NCI-H128 (cell line): Measurements from ENCODE around the gene HADHA.
"Not testable (repeated sequence)": the region's sequence is repeated elsewhere in the genome, so short reads cannot be mapped to it uniquely, and the experiment has no call there.

ENCODE experiments used
- DNase-seq: peaks from one replicate; lab custom pipeline; 2025; ENCODE audit not compliant: unreplicated experiment; lab: John Stamatoyannopoulos, UW

Gene HADHA

DNA sequence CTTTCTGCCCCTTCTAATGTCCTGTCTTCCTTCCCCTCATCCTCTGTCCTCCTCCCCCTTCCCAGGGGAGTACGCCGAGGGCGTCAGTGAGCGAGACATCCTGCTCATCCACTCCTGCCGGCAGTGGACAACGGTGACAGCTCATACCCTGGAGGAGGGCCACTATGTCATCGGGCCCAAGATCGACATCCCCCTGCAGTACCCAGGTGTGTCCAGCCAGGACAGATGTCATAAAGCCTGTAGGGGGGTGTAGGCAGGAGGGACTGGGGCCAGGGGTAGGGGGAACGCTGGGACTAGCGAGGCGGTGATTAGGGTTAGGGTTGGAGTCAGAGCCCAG is 68.2 kb downstream of the HADHA start:
- DNase-seq = no peak

DNA sequence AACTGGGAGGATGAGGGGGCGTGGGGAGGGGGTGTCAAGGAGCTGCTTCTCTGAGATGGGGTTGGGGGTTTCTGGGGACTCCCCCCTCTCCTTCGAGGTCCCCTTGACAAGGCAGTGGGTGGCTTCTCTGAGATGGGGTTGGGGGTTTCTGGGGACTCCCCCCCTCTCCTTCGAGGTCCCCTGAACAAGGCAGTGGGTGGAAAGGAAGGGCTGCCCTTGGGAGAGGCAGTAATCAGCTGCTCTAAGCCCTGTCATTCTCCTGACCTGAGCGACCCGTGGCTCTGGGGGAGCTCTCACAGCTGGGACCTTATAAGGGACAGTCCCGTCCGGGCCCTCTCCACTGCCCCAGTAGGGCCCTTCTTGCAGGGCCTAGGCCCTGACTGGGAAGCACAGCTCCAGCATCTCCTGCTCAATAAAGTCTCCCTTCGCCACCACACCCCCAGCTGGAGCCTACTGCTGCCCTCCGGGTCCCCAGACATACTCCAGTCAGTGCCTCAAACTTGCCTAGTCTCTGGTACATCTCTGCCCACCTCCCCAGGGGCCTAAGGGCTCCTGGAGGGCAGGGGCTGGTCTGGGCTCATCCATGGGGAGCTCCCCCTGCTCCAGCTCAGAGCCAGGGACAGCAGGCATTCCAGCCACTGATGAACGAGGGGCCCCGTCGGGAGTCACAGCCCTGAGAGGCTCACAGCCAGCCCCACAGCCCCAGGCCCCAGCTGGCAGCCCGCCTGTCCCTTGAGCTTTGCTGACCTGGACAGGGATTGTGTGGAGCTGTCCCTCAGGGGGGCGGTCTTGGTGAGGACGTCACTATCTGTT is 68.8 kb downstream of the HADHA start:
- DNase-seq = no peak

DNA sequence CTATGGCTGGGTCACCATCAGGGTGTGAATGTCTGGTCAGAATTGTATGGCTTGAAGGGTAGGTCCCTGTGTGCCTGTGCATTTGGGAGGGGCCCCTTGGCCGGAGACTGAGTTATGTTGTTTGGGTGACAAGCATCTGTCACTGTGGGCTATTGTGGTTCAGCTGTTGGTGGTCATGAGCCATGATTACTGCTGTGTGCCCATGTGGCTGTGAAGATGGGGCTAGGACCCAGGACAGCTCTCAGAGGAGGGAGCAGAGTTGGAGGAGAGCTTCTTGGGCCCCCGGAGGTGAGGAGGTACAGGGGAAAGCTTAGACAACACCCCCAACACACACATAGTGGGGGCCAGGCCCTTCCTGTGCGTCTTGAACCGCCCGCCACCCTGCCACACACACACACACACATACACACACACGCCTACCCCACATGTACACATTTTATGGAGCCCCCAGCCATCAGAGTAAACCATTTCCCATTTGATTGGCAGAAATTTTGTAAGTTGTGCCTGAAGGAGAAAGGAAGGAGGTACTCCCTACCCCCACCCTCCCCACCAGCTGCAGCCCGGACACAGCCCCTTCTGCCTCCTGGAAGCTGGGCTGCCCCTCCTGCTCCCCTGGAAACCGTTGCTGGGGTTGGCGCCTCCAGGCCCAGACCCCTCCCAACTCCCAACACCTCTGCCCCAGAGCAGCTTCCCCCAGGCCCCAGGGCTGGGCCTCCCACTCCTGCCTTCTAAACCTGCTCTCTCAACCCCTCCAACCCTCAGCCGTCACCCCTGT is 69.6 kb downstream of the HADHA start:
- no peak for DNase-seq

DNA sequence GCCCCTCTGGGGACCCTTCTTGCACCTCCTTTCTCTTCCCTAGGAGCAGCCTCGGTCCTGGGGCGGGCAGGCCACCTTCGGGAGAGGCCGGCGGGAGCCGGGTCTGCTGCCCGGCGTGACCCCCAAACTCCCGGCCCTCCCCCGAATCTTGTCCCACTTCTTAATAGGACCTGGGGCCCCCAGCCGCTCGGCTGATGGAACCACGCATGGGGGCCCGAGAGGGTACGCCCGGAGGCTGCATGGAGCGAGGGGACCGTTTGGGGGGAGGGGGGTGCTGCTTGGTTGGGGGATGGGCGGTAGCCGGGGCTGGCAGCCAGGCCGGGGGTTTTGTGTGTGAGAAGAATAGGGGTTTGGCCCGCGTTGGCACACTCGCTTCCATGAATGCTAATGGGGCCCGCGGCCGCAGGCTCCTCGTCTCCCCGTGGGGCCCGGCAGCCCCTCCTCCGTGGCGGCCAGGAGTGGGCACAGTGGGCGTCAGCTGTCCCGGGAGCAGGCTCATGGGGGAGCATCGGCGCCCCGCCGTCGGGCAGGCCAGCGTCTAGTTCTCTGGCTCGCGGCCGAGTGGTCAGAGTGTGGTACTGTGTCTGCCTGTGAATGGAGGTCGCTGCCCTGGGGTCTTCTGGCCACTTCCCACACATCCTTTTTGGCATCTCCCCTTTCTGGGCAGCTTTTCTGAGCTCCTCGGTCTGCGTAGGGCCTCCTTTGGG is 70.5 kb downstream of the HADHA start:
- DNase-seq = no peak

DNA sequence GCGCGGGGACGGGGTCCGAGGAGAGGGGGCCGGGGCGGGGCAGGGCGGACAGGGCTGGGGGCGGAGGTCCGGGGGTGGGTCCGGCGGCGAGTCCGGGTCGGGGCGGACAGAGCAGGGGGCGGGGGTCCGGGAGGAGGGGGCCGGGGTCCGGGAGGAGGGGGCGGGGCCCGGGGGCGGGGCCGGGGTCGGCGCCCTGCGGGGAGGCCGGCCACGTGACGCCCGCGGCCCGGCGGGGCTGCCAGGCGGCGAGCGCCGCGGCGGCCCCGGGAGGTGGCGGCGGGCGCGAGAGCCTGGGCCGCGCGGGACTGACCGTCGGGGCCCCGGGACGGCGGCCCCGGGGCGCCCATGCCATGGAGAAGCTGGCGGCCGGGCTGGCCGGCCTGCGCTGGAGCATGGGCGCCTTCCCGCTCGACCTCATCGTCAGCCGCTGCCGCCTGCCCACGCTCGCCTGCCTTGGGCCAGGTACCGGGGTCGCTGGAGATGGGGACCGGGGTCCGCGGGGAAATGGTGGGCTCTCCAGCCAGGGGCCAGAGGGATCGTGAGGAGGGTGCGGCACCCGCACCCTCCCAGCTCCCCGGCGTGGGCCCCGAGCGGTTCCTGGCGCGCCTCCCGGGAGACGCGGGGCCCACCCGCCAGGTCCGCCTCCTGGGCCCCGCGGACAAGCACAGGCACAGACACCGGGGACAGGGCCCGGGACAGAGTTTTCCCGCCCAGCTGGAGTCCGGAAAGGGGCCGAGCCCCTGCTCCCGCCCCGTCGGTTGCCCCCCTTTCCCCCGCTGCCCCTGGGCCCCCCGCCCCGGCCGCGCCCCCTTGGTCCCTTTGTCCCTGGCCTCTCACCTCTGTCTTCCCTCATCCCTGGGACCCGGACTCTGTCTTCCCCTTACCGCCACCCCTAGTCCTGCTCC is 71.3 kb downstream of the HADHA start, which contains the start of gene GAREM2:
GAREM2 (plus strand) TSS at position 218 of the 905 bp plus-strand sequence; CDS start at position 351, 133 bp downstream.
- no peak for DNase-seq

DNA sequence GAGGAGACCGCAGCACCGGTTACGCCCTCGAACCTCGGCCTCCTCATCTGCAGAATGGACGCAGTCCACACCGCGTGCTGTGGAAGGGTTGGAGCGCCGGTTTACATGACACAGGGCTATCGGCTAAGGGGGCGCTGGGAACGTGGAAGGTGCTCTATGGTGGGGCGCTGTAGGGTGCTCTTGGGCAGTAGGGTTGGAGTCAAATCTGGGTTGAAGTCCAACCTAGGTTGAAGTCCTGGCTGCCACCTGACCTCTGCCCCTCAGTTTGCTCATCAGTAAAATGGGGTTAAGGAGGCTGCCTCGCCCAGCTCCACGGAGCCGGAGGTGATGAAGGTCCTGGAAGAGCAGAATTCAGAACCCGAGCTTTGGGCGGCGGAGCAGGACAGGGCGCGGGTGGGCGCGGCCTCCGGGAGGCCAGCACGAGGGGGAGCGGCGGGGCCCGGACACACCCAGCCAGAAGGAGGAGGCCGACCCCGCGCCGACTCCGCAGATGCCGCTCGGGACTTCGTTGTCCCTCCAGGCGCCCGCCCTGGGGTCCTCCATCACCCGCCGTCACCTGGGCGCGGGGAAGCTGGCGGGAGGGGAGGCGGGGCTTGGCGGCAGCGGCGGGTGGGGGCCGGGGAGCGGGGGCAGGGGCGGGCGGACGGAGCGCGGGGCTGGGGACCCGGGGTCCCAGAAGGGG is 72.1 kb downstream of the HADHA start:
- no peak for DNase-seq

DNA sequence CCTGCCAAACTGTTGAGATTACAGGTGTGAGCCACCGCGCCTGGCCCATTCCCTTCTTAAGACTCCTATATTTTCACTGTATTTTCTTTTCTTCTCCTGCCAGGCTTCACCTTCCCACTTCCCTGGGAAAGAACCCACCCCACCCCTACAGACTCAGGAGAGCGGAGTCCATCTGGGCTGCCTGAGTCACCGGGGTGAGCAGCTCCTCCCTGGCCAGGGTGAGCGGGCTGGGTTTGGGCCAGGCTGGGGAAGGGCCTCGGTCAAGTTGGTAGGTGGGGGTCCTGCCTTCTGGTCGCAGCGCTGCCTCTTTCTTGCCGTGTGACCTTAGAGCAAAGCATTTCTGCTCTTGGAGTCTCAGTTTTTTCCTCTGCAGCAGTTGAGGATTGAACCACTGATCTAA is 73.6 kb downstream of the HADHA start:
- DNase-seq = no peak

DNA sequence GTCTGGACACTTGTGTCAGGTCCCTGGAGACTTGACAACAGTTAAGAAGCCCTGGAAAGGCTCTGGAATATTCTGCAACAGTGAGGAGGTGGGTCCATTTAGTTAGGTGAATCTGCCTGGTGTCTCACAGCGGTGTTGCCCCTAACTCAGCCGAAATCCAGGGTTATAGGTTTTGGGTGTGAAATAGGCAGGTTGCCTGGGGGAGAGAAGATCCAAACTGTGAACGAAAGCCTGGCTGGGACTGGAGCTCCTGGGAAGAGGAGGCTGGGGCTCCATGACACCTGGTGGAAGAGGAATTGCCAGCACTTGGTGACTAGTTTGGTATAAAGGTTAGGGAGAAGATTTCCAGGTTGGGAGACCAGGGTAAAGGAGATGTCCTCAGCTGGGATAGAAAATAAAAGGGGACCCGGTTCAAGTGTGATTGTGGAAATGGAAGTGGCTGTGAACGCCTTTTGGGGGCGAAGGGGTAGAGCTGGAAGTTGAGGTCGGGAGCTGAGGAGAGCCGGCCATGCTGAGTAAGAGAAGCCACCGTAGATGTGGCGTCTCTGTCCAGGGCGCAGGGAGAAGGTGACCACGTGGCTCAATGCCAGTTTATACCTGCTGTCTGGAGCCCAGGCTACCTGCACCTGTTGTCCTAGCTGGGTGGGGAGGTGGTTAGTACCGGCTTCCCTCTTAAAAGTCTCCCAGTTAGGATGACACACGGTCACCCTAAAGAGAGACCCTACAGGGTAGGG is 74.6 kb downstream of the HADHA start:
- DNase-seq = no peak

DNA sequence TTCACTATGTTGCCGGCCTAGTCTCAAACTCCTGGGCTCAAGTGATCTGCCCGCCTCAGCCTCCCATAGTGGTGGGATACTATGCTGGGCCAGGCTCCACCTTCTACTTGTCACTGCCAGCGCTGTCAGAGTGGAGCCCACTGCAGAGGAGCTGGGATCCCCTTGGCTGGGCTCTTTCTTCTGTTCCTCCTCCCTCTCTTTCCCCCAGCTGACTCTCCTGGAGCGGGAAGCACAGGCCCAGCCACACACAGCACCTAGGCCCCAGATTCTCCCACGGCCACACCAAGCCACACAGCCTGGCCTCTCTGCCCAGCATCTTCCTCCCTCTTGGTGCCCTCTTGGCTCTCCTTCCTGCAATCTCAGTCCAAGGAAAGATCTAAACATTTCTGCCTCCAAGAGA is 75.2 kb downstream of the HADHA start:
- DNase-seq = no peak

DNA sequence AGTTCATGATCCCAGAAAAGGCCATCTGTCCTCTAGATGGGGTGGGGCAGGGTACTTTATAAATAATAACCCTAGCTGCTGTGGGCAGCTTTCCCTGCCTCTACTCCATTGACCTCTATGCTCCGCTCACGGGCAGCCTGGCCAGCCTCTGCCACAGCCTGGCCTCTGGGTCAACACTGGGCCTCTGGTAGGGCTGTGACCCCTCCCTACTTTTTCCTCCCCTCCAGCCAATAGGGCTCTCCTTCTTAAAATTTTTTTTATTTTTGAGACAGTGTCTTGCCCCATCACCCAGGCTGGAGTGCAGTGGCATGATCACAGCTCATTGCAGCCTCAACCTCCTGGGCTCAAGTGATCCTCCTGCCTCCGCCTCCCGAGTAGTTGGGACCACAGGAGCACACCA is 75.6 kb downstream of the HADHA start:
- no peak for DNase-seq

DNA sequence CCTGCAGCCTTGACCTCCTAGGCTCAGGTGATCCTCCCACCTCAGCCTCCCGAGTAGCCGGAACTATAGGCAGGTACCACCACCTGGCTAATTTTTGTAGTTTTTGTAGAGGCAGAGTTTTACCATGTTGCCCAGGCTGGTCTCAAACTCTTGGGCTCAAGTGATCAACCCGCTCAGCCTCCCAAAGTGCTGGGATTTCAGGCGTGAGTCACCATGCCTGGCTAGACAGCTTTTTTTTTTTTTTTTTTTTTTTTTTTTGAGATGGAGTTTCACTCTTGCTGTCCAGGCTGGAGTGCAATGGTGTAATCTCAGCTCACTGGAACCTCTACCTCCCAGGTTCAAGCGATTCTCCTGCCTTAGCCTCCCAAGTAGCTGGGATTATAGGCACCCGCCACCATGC is 77.9 kb downstream of the HADHA start:
- DNase-seq = not testable (repeated sequence)

DNA sequence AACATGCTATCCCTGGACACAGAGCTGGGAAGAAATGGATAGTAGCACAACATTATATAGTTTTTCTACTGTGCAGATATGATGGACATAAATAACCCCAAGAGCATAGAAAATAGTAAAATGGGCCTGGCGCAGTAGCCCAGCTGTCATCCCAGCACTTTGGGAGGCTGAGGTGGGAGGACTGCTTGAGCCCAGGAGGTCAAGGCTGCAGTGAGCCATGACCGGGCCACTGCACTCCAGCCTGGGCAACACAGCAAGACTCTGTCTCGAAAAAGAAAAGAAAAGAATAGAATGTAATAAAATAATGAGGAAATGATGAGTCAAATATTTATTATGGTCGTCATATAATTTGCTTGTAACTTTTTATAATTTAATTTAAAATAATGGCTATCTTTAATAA is 79.0 kb downstream of the HADHA start:
- DNase-seq = no peak

DNA sequence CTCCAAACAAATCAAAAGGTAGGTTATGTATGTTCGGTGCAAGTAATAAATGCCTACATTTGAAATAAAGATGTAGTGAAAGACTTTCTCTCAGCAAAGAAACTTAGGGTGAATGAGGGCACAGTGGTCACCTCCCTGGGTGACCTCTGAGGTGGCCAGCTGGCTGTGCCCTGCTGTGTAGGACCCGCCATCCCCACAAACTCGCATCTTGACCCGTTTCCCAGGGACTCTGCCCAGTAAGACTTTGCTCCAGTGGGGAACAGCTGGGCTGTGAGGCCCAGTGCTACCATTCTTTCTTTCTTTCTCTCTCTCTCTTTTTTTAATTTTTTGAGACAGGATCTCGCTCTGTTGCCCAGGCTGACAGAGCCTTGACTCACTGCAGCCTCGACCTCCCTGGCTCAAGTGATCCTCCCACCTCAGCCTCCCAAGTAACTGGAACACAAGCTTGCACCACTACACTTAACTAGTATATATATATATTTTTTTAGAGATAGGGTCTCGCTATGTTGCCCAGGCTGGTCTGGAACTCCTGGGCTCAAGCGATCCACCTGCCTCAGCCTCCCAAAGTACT is 79.7 kb downstream of the HADHA start:
- no peak for DNase-seq

DNA sequence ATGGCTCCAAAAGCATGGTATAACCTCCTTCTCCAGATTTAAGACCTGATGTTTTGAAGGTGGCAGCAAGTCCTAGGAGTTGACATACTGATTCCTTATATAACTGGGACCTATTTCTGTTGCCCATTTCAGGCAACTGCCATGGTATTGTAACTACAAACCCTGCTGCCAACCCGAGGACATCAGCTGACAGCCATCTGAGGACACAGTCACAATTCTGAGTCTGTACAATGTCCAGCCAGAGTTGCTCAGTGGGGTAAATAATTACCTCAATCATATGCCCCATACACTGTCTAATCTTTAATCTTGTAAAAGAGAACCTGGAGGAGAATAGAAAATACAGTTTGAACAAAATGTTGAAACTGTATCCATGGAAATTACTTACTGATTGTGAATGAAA is 80.2 kb downstream of the HADHA start:
- DNase-seq = no peak

DNA sequence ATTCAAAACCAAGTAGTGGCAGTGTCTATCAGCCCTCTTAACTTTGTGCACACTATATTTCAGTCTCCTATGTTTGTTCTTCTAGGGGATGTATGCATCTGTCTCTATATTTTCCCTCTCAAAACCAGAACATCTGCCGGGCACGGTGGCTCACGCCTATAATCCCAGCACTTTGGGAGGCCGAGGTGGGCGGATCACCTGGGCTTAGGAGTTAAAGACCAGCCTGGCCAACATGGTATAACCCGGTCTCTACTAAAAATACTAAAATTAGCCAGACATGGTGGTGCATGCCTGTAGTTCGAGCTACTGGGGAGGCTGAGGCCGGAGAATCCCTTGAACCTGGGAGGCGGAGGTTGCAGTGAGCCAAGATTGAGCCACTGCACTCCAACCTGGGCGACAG is 81.5 kb downstream of the HADHA start:
- DNase-seq = no peak

DNA sequence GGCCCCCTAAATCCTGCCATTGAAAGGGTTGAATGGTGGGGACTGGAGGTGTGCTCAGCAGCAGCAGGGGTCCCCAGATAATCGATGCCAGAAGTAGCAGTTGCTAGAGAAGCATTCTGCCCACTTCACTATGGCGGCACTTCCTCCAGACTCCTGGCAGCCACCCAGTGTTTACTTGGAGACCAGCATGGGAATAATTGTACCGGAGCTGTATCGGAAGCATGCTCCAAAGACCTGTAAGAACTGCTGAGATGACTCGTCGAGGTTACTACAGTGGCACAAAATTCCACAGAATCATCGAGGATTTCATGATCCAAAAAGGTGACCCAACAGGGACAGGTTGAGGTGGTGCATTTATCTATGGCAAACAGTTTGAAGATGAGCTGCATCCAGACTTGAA is 82.5 kb downstream of the HADHA start:
- no peak for DNase-seq

DNA sequence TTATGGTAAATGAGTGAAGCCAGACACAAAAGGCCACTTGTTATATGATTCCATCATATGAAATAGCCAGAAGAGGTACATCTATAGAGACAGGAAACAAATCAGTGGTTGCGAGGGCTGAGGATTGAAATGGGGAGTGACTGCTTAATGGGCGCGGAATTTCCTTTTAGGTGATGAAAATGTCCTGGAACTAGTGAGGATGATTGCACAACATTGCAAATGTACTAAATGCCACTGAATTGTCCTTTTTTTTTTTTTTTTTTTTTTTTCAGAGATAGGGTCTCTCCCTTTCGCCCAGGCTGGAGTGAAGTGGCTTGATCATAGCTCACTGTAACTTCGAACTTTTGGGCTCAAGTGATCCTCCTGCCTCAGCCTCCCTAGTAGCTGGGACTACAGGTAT is 86.9 kb downstream of the HADHA start:
- no peak for DNase-seq

DNA sequence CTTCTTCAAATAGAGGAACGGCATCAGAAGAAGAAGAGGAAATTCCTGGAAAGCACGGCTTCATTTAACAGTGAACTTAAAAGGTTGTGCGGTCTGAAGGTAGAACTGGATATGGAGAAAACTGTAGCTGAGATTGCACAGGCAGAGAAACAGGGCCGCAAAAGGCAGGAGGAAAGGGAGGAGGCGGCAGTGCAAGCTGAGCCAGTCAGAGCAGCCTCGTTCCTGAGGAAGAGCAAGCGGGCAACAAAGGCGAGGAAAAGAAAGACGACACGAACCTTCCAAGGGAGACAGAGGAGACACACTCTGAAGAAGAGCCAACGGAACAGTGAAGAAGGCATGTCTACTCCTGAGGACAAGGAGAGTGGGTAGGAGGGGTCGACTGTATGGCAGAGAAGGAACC is 94.2 kb downstream of the HADHA start:
- no peak for DNase-seq

DNA sequence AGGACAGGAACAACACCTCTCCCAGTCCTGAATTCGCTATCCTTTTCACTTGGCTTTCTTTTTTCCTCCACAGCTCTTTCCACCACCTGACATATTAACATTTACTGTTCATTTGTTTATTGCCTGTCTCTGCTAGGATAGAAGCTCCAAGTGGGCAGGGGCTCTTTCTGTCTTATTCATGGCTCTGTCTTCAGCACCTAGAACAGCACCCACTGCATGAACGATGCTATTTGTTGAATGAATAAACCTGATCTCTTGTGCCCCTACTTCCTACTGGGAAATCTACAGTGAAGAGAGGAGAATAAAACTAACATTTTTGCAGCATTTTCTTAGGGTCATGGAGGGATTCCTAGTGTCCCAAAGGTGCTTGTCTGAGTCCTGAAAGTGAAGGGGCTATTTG is 95.9 kb downstream of the HADHA start:
- DNase-seq = no peak
